ENCODE data around the gene BMP8A.

DNA sequence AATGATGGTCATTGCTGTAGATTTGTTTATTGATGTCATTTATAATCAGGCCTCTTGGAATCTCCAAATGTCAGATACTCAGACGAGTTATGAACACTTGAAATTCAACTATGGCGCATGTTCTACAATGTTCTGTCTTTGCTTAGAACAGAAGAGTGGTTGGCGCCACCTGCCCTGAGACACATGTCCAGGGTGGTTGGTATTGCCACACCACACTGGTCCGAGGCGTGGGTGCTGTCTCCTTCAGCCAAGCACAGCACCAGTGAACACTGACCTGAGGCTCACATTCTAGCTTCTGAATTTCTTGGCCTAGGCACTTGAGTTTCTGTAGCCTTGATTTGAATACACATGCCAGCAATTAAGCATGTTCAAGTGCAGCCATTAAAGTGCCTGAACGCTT is 10.1 kb upstream of the BMP8A start:
- no peak for TF ChIP-seq ZNF274 (IDR thresholded peaks at IDR 0.05; ENCODE audit: low read depth, low read length)
- TF ChIP-seq YY1 (IDR thresholded peaks at IDR 0.05; ENCODE audit: insufficient read depth, insufficient read length): no peak
